ENCODE results near the gene PRKAR2A. TPM values are rescaled to one million over a fixed set of nuclear protein-coding genes. Genes with fewer than 3 reads are reported as not detected.

The PRKAR2A gene
- 10 to 100 TPM; 25.4 to 53.2 (median 29.3) TPM for total RNA-seq

DNA sequence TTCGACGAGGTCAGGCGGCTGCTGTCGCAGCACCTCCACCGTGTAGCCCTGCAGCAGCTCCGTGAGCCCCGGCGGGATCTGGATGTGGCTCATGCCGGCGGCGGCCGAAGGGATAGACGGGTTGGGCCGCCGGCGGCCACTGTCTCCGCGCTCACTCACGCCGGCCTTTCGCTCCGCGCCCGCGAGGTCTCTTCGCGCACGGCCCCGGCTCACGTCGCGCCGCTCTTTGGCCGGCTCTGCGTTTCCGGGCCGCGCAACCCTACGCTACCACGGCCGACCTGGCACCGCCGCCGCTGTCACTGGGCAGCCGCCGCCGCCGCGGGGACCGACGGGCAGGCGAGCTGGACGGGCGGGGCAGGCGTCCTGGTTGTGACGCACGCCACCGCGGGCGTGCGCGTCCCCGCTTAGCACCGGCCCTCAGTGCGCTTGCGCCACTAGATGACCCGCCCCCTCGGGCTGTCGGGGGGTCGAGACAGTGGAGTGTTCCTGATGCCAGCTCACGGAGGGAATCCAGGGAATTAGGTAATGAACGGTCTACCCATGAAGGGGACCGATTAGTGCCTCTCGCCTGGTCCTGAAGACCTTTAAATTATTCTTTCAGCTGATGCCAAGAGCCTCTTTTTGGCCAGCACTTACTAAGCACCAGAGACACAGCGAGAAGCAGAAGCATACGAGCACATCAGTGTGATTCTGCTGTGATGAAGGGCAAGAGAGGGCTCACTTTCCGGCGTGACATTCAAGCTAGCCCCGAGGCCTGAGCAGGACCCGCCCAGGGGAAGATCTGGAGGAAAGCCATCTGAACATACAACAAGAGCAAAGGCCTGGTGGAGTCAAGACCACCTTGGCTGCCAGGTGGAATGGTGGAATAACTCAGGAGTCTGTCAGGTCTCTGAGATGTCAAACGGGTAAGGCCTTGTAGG, at the start of gene PRKAR2A:
TSS of gene PRKAR2A (minus strand) at position 371 of the 920 bp plus-strand sequence. CDS start at position 93, 278 bp downstream.
- peak within 1 kb of the TSS; percentile 91 for H3K4me3 ChIP-seq (ENCODE audit: low read depth, poor library complexity, severe bottlenecking)
- TF ChIP-seq CTCF (IDR thresholded peaks at IDR 0.05) (no peak), POLR2A (IDR thresholded peaks at IDR 0.05) (no peak)
- DNase-seq (ENCODE audit: low spot score in 2 of 2) = peak; percentile 74 to 97
- intact Hi-C loops (cut with DNase I; ENCODE audit: low total_unique reads) = no loop called here
- WGBS, 2 donors = 2% methylated on average over 29 to 43 of the region's 81 CpGs

DNA sequence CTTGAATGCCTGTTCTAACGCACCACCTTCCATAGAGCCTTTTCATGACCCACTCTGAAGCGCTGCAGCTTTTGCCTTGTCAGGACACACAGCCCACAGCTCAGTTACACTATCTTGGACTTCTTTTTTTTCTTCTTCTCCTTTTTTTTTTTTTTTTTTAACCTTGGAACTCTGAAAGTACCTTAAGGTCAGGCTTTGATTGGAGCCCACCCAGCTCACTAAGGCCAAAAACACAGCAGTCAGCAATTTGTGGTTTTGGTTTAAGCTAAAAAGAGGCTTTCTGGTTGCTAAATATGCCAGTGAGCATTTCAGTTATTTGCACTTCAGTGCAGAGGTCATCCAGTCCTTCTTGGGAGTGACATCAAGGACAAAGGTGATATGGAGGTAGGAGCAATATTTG, 49.3 kb upstream of the PRKAR2A start:
- intact Hi-C loops (cut with DNase I; ENCODE audit: low total_unique reads) = no loop called here
- DNase-seq (ENCODE audit: low spot score in 2 of 2) = no peak
- 88 to 91% methylated on average over 2 of the region's 2 CpGs for WGBS, 2 donors
- TF ChIP-seq CTCF (IDR thresholded peaks at IDR 0.05) (no peak), POLR2A (IDR thresholded peaks at IDR 0.05) (no peak)
- no peak overlapping the region for H3K4me3 ChIP-seq (ENCODE audit: low read depth, poor library complexity, severe bottlenecking)

- 98 to 100% methylated on average over 6 of the region's 6 CpGs for WGBS, 2 donors
- intact Hi-C loops (cut with DNase I; ENCODE audit: low total_unique reads) = no loop called here
- TF ChIP-seq POLR2A (IDR thresholded peaks at IDR 0.05) = no peak
- TF ChIP-seq CTCF (IDR thresholded peaks at IDR 0.05) = no peak
- DNase-seq (ENCODE audit: low spot score in 2 of 2) = no peak
- no peak overlapping the region for H3K4me3 ChIP-seq (ENCODE audit: low read depth, poor library complexity, severe bottlenecking)
These were observed 46.8 kb upstream of the PRKAR2A start for GRCh38 chr3:48894516-48894915.

DNA sequence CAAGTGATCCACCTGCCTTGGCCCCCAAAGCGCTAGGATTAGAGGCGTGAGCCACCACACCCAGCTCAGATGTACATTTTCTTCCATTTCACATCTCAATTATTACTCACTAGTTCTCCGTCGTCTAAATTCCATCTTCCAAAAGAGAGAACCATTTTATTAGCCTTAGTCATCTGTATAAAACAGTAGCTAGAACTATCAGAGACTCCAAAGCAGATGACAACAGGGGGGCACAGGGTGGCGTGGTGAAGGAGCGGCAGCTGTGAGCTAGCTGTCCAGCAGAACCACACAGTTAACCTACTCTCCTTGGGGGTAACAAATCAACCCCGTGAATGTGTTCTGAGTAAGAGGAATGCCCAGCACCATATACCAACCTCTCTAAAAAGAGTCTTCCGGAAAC, 43.9 kb upstream of the PRKAR2A start:
- intact Hi-C loops (cut with DNase I; ENCODE audit: low total_unique reads) = no loop called here
- TF ChIP-seq CTCF (IDR thresholded peaks at IDR 0.05) (no peak), POLR2A (IDR thresholded peaks at IDR 0.05) (no peak)
- H3K4me3 ChIP-seq (ENCODE audit: low read depth, poor library complexity, severe bottlenecking) = no peak overlapping the region
- 90% methylated on average over 8 of the region's 8 CpGs for WGBS, 2 donors
- no peak for DNase-seq (ENCODE audit: low spot score in 2 of 2)

DNA sequence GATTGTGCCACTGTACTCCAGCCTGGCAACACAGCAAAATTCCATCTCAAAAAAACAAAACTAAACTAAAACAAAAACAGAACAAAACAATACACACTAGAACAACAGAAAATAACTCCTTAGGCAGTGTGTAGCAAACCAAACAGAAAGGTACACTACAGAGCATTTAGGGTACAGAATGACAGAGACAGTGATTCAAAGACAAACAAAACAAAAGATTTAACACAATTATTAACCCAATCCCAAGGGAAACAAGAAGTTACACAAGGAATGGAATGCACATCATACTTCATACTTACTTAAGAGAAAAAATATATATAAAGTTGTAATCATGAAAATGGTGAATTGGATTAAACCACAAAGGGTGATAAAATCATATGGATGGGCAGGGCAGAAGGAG, 38.1 kb upstream of the PRKAR2A start:
- no peak overlapping the region for H3K4me3 ChIP-seq (ENCODE audit: low read depth, poor library complexity, severe bottlenecking)
- intact Hi-C loops (cut with DNase I; ENCODE audit: low total_unique reads) = no loop called here
- DNase-seq (ENCODE audit: low spot score in 2 of 2) = no peak
- no peak for TF ChIP-seq CTCF (IDR thresholded peaks at IDR 0.05)
- no peak for TF ChIP-seq POLR2A (IDR thresholded peaks at IDR 0.05)
